GM23338 (cell line): ENCODE results near the gene OCIAD1. TPM values are rescaled to one million over a fixed set of nuclear protein-coding genes. Genes with fewer than 3 reads are reported as not detected.
A peak's percentile ranks its signal among the peaks of the same experiment; 100 is the strongest.

ENCODE experiments used
- ATAC-seq: fragments of 200-7000 bp; cut with Tn5 transposase; 3 replicates; pipeline ENCODE4 v1.9.1; 2020
- DNase-seq: peaks from one replicate; pipeline ENCODE4 v3.0.0-alpha.2; 2015; ENCODE audit warnings: low spot score
- H2AFZ ChIP-seq: fragments of 200-600 bp; sonication (generic); 2 replicates; pipeline ENCODE4 v1.8.0; 2016; ENCODE audit warnings: antibody characterized with exemption, mild to moderate bottlenecking, moderate library complexity
- H3F3A ChIP-seq: fragments of 200-600 bp; sonication (generic); replicated peaks from 2 replicates; pipeline ENCODE4 v1.8.0; 2017; ENCODE audit warnings: antibody characterized with exemption, mixed run types, low read depth
- H3K27ac ChIP-seq: fragments of 200-600 bp; sonication (generic); 2 replicates; pipeline ENCODE4 v1.6.1; 2016; ENCODE audit warnings: low read depth
- H3K27me3 ChIP-seq: fragments of 200-600 bp; sonication (generic); 2 replicates; pipeline ENCODE4 v1.8.0; 2016; ENCODE audit warnings: mild to moderate bottlenecking, mixed run types, moderate library complexity; ENCODE audit not compliant: insufficient read depth
- H3K36me3 ChIP-seq: fragments of 200-600 bp; sonication (generic); 2 replicates; pipeline ENCODE4 v1.8.0; 2016; ENCODE audit warnings: mild to moderate bottlenecking; ENCODE audit not compliant: insufficient read depth
- H3K4me1 ChIP-seq: fragments of 200-600 bp; sonication (generic); 2 replicates; pipeline ENCODE4 v1.8.0; 2016; ENCODE audit warnings: mild to moderate bottlenecking, moderate library complexity; ENCODE audit not compliant: insufficient read depth
- H3K4me2 ChIP-seq: fragments of 200-600 bp; sonication (generic); 2 replicates; pipeline ENCODE4 v1.7.1; 2017; ENCODE audit warnings: mixed run types
- H3K4me3 ChIP-seq: fragments of 200-600 bp; sonication (generic); 2 replicates; pipeline ENCODE4 v1.6.1; 2016; ENCODE audit warnings: mixed run types
- H3K79me2 ChIP-seq: fragments of 200-600 bp; sonication (generic); replicated peaks from 2 replicates; pipeline ENCODE4 v1.8.0; 2017; ENCODE audit warnings: mild to moderate bottlenecking; ENCODE audit not compliant: insufficient read depth
- H3K9me2 ChIP-seq: fragments of 200-600 bp; sonication (generic); 2 replicates; pipeline ENCODE4 v1.8.0; 2017; ENCODE audit not compliant: insufficient read depth
- H4K20me1 ChIP-seq: fragments of 200-600 bp; sonication (generic); replicated peaks from 2 replicates; pipeline ENCODE4 v1.8.0; 2017; ENCODE audit warnings: mild to moderate bottlenecking; ENCODE audit not compliant: insufficient read depth
- H3K27ac Mint-ChIP-seq: 2 replicates; pipeline ENCODE4 v1.8.0; 2020; ENCODE audit warnings: inconsistent platforms, mild to moderate bottlenecking, moderate library complexity, mixed read lengths
- H3K27me3 Mint-ChIP-seq: 3 replicates; pipeline ENCODE4 v1.8.0; 2022; ENCODE audit warnings: low read depth, mild to moderate bottlenecking, moderate library complexity, mixed read lengths, inconsistent platforms; ENCODE audit not compliant: insufficient read depth, poor library complexity
- H3K36me3 Mint-ChIP-seq: 3 replicates; pipeline ENCODE4 v1.8.0; 2021; ENCODE audit warnings: low read depth, mild to moderate bottlenecking, inconsistent platforms, moderate library complexity, mixed read lengths
- H3K4me1 Mint-ChIP-seq: 3 replicates; pipeline ENCODE4 v1.8.0; 2020; ENCODE audit warnings: mild to moderate bottlenecking, inconsistent platforms, mixed read lengths
- H3K4me3 Mint-ChIP-seq: 3 replicates; pipeline ENCODE4 v1.8.0; 2021; ENCODE audit warnings: moderate library complexity, mild to moderate bottlenecking, inconsistent platforms, mixed read lengths
- H3K9me3 Mint-ChIP-seq: 3 replicates; pipeline ENCODE4 v1.8.0; 2020; ENCODE audit warnings: moderate library complexity, mild to moderate bottlenecking, inconsistent platforms, mixed read lengths
- EZH2phosphoT487 ChIP-seq: fragments of 200-600 bp; sonication (generic); IDR thresholded peaks from one replicate; pipeline ENCODE4 v1.8.1; 2018; ENCODE audit warnings: antibody characterized with exemption; ENCODE audit not compliant: unreplicated experiment
- JUNB ChIP-seq: IDR thresholded peaks from one replicate; pipeline ENCODE4 v1.6.1; 2016; ENCODE audit warnings: antibody characterized with exemption; ENCODE audit not compliant: unreplicated experiment
- polyA plus RNA-seq: library from polyadenylated mRNA; unstranded; fragments of >200 nt; fragmentation: Nextera tagmentation; extraction: Ambion mirVana; gene quantifications from 2 replicates; pipeline ENCODE4 v1.2.1, GENCODE V29; 2016
- total RNA-seq: library from RNA; depleted of rRNA; stranded (reverse); fragments of >200 nt; shearing (Covaris generic); gene quantifications from 2 replicates; pipeline ENCODE4 v1.2.3, GENCODE V29; 2014
- TF ChIP-seq, protein P1 (sequence below): IDR thresholded peaks from 2 replicates; pipeline ENCODE4 v1.6.1; 2016; ENCODE audit warnings: antibody characterized with exemption
- TF ChIP-seq, protein P2 (sequence below), 2 experiments: fragments of 200-600 bp in 1 of 2; sonication (generic) in 1 of 2; conservative IDR thresholded peaks; 2 replicates each; pipeline versions ENCODE4 v1.5.1 to v1.6.1; 2016 to 2017; ENCODE audit warnings: antibody characterized with exemption in 2 of 2, low read depth in 2 of 2, mild to moderate bottlenecking in 2 of 2, moderate library complexity in 1 of 2
- TF ChIP-seq, protein P3 (sequence below): fragments of 250-450 bp; sonication (Bioruptor Pico); IDR thresholded peaks from 2 replicates; pipeline ENCODE4 v1.5.0; 2020; ENCODE audit warnings: mild to moderate bottlenecking, moderate library complexity

OCIAD1 gene
- total and polyA plus RNA-seq, 2 experiments from 2014 or later, result 125 to 190 TPM

DNA sequence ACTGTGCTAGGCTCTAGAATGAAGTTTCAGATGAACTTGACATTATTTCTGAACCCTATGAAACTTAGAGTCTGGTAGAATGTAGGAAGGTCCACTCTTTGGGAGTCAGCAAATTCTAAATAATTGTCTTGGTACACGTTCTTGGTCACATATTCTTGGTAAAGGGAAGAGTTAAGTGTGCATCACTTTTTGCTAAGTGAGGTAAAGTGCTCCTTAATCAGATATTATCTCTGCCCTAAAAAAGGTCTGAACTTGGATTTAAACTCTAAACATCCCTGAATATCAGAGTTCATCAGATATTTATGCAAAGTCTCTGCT lies 68.5 kb downstream of the OCIAD1 start:
- Histone ChIP-seq H3K27me3 (no peaks in the 10 kb centered on the region), H3K4me2 (no peak overlapping the region), H3K9me2 (no peaks in the 10 kb centered on the region), H3K36me3 (peaks cover 29% of the 10 kb centered on the region), H4K20me1 (no peaks in the 10 kb centered on the region; the same call in 1 of the 2 replicates), H3F3A (no peaks in the 10 kb centered on the region), H3K27ac (peak overlapping the region; percentile 18; the same call in 1 of the 2 replicates), H2AFZ (no peak overlapping the region), H3K79me2 (0 out of 2 replicates have a peak, but pooled peaks cover 3% of the 10 kb centered on the region), H3K4me1 (no peaks in the 10 kb centered on the region), H3K4me3 (no peak overlapping the region)
- ATAC-seq (no peak), DNase-seq (no peak)
- no peak for TF ChIP-seq EZH2phosphoT487
- H3K36me3 Mint-ChIP-seq, result peaks cover 61% of the 10 kb centered on the region
- no peaks in the 10 kb centered on the region for H3K4me1 Mint-ChIP-seq
- 0 out of 2 replicates have a peak overlapping the region, but pooled peaks have one; percentile 10 for H3K27ac Mint-ChIP-seq
- H3K27me3 Mint-ChIP-seq, result no peaks in the 10 kb centered on the region
- H3K4me3 Mint-ChIP-seq, result no peak overlapping the region
- H3K9me3 Mint-ChIP-seq, result no peaks in the 10 kb centered on the region; the same call in 2 of the 3 replicates

- no peak for ATAC-seq
- Histone ChIP-seq H3K9me2 (no peaks in the 10 kb centered on the region), H3K4me3 (no peak overlapping the region), H2AFZ (no peak overlapping the region), H3K36me3 (peaks cover 29% of the 10 kb centered on the region), H4K20me1 (no peaks in the 10 kb centered on the region; the same call in 1 of the 2 replicates), H3K4me1 (no peaks in the 10 kb centered on the region), H3K27ac (peak overlapping the region; percentile 18; the same call in 1 of the 2 replicates), H3K79me2 (peaks cover 8% of the 10 kb centered on the region; the same call in 1 of the 2 replicates), H3F3A (no peaks in the 10 kb centered on the region), H3K27me3 (no peaks in the 10 kb centered on the region), H3K4me2 (no peak overlapping the region)
- no peaks in the 10 kb centered on the region for H3K27me3 Mint-ChIP-seq
- no peak overlapping the region for H3K4me3 Mint-ChIP-seq
- peaks cover 5% of the 10 kb centered on the region; the same call in 2 of the 3 replicates for H3K4me1 Mint-ChIP-seq
- no peak for DNase-seq
- H3K9me3 Mint-ChIP-seq, result no peaks in the 10 kb centered on the region; the same call in 1 of the 3 replicates
- no peak for TF ChIP-seq JUNB
- TF ChIP-seq, protein P1, sequence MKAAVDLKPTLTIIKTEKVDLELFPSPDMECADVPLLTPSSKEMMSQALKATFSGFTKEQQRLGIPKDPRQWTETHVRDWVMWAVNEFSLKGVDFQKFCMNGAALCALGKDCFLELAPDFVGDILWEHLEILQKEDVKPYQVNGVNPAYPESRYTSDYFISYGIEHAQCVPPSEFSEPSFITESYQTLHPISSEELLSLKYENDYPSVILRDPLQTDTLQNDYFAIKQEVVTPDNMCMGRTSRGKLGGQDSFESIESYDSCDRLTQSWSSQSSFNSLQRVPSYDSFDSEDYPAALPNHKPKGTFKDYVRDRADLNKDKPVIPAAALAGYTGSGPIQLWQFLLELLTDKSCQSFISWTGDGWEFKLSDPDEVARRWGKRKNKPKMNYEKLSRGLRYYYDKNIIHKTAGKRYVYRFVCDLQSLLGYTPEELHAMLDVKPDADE, result no peak
- TF ChIP-seq, protein P2, sequence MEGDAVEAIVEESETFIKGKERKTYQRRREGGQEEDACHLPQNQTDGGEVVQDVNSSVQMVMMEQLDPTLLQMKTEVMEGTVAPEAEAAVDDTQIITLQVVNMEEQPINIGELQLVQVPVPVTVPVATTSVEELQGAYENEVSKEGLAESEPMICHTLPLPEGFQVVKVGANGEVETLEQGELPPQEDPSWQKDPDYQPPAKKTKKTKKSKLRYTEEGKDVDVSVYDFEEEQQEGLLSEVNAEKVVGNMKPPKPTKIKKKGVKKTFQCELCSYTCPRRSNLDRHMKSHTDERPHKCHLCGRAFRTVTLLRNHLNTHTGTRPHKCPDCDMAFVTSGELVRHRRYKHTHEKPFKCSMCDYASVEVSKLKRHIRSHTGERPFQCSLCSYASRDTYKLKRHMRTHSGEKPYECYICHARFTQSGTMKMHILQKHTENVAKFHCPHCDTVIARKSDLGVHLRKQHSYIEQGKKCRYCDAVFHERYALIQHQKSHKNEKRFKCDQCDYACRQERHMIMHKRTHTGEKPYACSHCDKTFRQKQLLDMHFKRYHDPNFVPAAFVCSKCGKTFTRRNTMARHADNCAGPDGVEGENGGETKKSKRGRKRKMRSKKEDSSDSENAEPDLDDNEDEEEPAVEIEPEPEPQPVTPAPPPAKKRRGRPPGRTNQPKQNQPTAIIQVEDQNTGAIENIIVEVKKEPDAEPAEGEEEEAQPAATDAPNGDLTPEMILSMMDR (conservative IDR thresholded peaks at IDR 0.05; ENCODE audit: low read depth in 2 of 2), result no peak
- TF ChIP-seq, protein P3, sequence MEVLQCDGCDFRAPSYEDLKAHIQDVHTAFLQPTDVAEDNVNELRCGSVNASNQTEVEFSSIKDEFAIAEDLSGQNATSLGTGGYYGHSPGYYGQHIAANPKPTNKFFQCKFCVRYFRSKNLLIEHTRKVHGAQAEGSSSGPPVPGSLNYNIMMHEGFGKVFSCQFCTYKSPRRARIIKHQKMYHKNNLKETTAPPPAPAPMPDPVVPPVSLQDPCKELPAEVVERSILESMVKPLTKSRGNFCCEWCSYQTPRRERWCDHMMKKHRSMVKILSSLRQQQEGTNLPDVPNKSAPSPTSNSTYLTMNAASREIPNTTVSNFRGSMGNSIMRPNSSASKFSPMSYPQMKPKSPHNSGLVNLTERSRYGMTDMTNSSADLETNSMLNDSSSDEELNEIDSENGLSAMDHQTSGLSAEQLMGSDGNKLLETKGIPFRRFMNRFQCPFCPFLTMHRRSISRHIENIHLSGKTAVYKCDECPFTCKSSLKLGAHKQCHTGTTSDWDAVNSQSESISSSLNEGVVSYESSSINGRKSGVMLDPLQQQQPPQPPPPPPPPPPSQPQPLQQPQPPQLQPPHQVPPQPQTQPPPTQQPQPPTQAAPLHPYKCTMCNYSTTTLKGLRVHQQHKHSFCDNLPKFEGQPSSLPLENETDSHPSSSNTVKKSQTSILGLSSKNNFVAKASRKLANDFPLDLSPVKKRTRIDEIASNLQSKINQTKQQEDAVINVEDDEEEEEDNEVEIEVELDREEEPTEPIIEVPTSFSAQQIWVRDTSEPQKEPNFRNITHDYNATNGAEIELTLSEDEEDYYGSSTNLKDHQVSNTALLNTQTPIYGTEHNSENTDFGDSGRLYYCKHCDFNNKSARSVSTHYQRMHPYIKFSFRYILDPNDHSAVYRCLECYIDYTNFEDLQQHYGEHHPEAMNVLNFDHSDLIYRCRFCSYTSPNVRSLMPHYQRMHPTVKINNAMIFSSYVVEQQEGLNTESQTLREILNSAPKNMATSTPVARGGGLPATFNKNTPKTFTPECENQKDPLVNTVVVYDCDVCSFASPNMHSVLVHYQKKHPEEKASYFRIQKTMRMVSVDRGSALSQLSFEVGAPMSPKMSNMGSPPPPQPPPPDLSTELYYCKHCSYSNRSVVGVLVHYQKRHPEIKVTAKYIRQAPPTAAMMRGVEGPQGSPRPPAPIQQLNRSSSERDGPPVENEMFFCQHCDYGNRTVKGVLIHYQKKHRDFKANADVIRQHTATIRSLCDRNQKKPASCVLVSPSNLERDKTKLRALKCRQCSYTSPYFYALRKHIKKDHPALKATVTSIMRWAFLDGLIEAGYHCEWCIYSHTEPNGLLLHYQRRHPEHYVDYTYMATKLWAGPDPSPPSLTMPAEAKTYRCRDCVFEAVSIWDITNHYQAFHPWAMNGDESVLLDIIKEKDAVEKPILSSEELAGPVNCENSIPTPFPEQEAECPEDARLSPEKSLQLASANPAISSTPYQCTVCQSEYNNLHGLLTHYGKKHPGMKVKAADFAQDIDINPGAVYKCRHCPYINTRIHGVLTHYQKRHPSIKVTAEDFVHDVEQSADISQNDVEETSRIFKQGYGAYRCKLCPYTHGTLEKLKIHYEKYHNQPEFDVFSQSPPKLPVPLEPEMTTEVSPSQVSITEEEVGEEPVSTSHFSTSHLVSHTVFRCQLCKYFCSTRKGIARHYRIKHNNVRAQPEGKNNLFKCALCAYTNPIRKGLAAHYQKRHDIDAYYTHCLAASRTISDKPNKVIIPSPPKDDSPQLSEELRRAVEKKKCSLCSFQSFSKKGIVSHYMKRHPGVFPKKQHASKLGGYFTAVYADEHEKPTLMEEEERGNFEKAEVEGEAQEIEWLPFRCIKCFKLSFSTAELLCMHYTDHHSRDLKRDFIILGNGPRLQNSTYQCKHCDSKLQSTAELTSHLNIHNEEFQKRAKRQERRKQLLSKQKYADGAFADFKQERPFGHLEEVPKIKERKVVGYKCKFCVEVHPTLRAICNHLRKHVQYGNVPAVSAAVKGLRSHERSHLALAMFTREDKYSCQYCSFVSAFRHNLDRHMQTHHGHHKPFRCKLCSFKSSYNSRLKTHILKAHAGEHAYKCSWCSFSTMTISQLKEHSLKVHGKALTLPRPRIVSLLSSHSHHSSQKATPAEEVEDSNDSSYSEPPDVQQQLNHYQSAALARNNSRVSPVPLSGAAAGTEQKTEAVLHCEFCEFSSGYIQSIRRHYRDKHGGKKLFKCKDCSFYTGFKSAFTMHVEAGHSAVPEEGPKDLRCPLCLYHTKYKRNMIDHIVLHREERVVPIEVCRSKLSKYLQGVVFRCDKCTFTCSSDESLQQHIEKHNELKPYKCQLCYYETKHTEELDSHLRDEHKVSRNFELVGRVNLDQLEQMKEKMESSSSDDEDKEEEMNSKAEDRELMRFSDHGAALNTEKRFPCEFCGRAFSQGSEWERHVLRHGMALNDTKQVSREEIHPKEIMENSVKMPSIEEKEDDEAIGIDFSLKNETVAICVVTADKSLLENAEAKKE (CRISPR knock-in tag), result no peak
- no peak overlapping the region for H3K27ac Mint-ChIP-seq
- H3K36me3 Mint-ChIP-seq, result peaks cover 62% of the 10 kb centered on the region
Observed at GRCh38 chr4:48899950-48900349, 69.1 kb downstream of the OCIAD1 start.
